ENCODE measurements around the gene MANF.
"Not testable (repeated sequence)": the region's sequence is repeated elsewhere in the genome, so short reads cannot be mapped to it uniquely, and the experiment has no call there.

Gene MANF

GRCh38 chr3:51373658-51374421 lies 11.3 kb upstream of the MANF start:
- no peak for DNase-seq (ENCODE audit: low spot score)

- no peak for DNase-seq (ENCODE audit: low spot score)
Measured at GRCh38 chr3:51374456-51374855, 10.6 kb upstream of the MANF start.

GRCh38 chr3:51375136-51375535 lies 10.0 kb upstream of the MANF start:
- no peak for DNase-seq (ENCODE audit: low spot score)

GRCh38 chr3:51375571-51375970 lies 9.5 kb upstream of the MANF start:
- no peak for DNase-seq (ENCODE audit: low spot score)

GRCh38 chr3:51378065-51378464 lies 7.0 kb upstream of the MANF start:
- DNase-seq (ENCODE audit: low spot score), result no peak

- no peak for DNase-seq (ENCODE audit: low spot score)
Measured at GRCh38 chr3:51378726-51379125, 6.4 kb upstream of the MANF start.

GRCh38 chr3:51379301-51379700 lies 5.8 kb upstream of the MANF start:
- DNase-seq (ENCODE audit: low spot score), result no peak

- DNase-seq (ENCODE audit: low spot score), result no peak
Measured at GRCh38 chr3:51379746-51380455, 5.2 kb upstream of the MANF start.

GRCh38 chr3:51380601-51381332 lies 4.3 kb upstream of the MANF start:
- DNase-seq (ENCODE audit: low spot score), result no peak

- no peak for DNase-seq (ENCODE audit: low spot score)
Measured at GRCh38 chr3:51381333-51381705, 3.8 kb upstream of the MANF start.

- no peak for DNase-seq (ENCODE audit: low spot score)
Measured at GRCh38 chr3:51382076-51382745, 2.9 kb upstream of the MANF start.

- DNase-seq (ENCODE audit: low spot score), result no peak
Measured at GRCh38 chr3:51382947-51383578, 2.0 kb upstream of the MANF start.

- no peak for DNase-seq (ENCODE audit: low spot score)
Measured at GRCh38 chr3:51384055-51384725, 901 bp upstream of the MANF start.

GRCh38 chr3:51385621-51386091 lies 565 bp downstream of the MANF start:
- DNase-seq (ENCODE audit: low spot score), result no peak

- DNase-seq (ENCODE audit: low spot score), result no peak
Measured at GRCh38 chr3:51386159-51386851, 1.2 kb downstream of the MANF start.

- no peak for DNase-seq (ENCODE audit: low spot score)
Measured at GRCh38 chr3:51386852-51387229, 1.8 kb downstream of the MANF start.

GRCh38 chr3:51387281-51387680 lies 2.2 kb downstream of the MANF start:
- DNase-seq (ENCODE audit: low spot score), result not testable (repeated sequence)

- no peak for DNase-seq (ENCODE audit: low spot score)
Measured at GRCh38 chr3:51388286-51389029, 3.4 kb downstream of the MANF start.

- DNase-seq (ENCODE audit: low spot score), result peak; percentile 85
Measured at GRCh38 chr3:51389423-51390183, 4.5 kb downstream of the MANF start.
